NCI-H1092 (cell line): ENCODE measurements around the gene DPYSL3.
"Not testable (repeated sequence)": the region's sequence is repeated elsewhere in the genome, so short reads cannot be mapped to it uniquely, and the experiment has no call there.

Experiments used
- DNase-seq: peaks from one replicate; lab custom pipeline; 2025; lab: John Stamatoyannopoulos, UW

The DPYSL3 gene

GRCh38 chr5:147509710-147510651, at the start of gene DPYSL3:
Gene DPYSL3, minus strand, starts transcription at chr5:147510068. Its CDS starts 210 bp downstream, at chr5:147509858.
- DNase-seq, result peak; percentile 64

DNA sequence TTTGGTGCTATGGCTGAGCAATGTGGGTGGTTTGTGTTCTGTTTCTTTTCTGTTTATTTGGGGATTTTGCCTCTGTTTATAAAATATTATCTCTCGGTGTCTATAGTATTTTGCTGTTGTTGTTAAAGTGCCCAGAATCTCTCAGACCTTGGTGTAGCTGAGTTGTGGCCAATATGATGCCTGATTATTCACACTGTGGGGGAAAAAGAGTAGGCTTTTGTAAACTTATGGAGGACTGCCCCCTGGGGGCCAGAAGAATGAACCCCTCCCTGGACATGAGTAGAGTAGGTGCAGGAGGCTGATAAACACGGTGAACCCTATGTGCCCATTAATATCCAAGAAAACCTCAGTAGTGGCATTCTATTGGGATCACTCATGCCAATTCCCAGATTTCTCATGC, 49.0 kb upstream of the DPYSL3 start:
- DNase-seq, result peak; percentile 12

- DNase-seq, result no peak
These were observed 48.2 kb upstream of the DPYSL3 start for GRCh38 chr5:147557876-147558745.

DNA sequence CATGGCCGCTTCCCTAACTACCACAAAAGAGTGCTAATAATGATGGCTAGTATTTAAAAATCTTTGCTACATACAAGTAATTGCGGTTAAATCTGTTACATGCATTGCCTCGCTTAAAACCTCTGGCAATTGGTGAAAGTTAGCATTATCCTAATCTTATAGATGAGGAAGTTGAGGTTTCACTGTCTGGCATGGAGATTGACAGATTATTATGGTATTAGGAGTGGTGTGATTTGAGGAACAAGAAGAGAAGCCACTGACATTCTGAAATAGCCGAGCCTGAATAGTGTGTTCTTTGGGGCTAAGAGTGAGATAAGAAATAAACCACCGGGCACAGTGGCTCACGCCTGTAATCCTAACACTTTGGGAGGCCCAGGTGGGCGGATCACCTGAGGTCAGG, 45.3 kb upstream of the DPYSL3 start:
- no peak for DNase-seq

DNA sequence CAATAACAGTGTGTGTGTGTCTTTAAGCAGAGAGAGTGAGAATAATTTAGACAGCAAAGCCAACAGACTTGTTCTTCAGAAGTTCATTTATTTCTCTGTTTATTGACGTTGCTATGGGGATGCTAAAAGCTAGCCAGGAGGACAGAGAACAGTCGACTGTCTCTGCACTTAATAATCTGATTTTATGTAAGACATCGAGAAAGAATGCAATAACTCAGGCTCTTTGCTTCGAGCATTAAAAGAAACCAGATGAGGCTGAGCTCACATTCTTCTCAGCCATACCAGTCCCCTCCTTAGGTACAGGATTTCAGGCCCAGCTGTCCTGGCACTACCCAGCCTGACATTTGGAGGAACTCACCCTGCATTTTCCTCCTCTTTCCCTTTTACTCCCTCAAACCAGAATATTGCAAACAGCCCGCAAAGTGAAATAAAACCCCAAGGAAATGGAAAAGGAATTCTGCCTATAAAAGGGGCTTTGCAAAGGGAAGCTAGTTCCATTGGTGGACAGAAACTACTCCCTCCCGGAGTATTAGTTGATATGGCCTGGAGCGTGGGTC, 44.5 kb upstream of the DPYSL3 start:
- DNase-seq, result no peak

DNA sequence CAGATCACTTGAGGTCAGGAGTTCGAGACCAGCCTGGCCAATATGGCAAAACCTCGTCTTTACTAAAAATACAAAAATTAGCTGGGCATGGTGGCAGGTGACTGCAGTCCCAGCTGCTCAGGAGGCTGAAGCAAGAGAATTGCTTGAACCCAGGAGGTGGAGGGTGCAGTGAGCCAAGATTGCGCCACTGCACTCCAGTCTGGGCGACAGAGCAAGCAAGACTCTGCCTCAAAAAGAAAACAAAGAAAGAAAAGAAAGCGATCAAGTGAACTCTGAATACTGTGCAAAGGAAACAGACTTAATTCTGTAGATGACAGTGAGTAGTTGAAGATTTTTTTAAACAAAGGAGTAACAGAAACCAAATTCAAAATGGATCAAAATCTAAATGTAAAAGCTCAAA, 43.9 kb upstream of the DPYSL3 start:
- DNase-seq, result not testable (repeated sequence)

DNA sequence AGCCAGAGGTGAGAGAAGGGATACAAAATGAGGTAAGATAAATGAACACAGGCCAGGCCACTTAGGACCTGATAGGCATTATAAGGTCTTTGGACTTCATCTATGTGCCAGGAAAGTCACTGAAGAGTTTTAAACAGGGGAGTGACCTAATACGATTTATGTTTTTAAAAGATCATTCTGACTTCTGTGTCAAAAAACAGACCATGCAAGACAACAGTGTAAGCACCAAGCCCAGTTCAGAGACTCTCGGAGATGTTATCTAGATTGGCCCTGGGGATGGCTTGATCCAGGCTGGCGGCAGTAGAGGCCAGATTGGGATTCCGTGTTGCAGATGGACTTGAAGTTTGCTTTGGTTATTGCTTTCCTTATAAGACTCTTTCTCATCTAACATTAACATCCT, 43.0 kb upstream of the DPYSL3 start:
- no peak for DNase-seq

GRCh38 chr5:147551677-147552076, 41.8 kb upstream of the DPYSL3 start:
- DNase-seq, result no peak

DNA sequence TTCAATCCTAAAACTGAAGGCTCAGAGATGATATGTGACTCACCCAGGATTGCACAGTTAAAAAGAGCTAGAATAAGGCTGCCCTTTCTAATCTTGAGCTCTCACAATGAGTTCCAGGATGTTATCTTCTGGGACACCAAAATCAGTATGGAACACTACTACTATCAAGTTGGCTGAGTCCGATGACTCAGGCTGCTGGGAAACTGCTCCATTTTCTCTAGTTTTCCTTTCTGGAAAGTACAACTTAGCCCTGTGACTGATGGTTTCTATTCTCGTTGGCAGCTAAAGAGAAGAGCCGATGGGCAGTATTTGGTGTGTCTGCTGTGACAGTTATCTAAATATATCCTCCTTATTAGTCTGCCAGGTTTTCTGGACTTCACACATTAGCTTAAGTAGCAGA, 37.9 kb upstream of the DPYSL3 start:
- DNase-seq, result no peak

DNA sequence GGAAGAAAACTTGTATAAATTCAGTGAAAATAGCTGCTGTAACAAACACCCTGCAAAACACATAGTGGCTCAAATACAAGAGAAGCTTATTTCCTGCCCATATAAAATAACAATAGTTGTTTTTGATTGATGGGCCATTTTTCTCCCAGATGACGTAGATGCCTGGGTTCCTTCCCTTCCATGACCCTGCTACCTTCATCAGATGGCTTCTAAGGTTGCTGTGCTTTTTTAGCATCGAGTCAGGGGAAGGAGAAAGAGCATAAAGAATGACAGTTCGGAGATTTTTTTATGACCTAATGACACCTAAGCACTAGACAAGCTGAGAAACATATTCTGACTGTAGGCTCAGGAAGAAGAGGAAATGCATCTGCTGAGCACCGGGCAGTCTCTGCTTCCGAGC, 34.7 kb upstream of the DPYSL3 start:
- no peak for DNase-seq

DNA sequence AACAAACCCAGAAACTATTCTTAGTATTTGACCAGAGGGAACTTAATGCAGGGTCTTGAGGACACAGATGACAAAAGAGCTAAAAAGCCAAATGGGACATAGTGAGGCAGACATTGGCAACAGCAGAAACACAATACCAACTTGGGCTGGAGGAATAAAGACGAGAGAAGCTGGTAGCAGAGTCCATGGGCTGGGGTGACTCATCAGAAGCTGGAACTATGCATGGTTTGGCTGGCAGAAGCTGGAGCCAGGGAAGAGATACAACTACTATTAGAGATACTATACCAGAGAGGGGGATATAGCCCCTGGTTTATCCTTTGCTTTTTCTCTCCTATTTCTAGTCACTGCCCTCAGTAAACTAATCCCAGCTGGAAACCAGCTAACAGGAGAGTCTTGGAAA, 29.2 kb upstream of the DPYSL3 start:
- DNase-seq, result no peak

GRCh38 chr5:147538236-147538635, 28.4 kb upstream of the DPYSL3 start:
- DNase-seq, result no peak

- DNase-seq, result no peak
These were observed 24.5 kb upstream of the DPYSL3 start for GRCh38 chr5:147534172-147534951.

- DNase-seq, result no peak
These were observed 22.3 kb upstream of the DPYSL3 start for GRCh38 chr5:147532156-147532555.

DNA sequence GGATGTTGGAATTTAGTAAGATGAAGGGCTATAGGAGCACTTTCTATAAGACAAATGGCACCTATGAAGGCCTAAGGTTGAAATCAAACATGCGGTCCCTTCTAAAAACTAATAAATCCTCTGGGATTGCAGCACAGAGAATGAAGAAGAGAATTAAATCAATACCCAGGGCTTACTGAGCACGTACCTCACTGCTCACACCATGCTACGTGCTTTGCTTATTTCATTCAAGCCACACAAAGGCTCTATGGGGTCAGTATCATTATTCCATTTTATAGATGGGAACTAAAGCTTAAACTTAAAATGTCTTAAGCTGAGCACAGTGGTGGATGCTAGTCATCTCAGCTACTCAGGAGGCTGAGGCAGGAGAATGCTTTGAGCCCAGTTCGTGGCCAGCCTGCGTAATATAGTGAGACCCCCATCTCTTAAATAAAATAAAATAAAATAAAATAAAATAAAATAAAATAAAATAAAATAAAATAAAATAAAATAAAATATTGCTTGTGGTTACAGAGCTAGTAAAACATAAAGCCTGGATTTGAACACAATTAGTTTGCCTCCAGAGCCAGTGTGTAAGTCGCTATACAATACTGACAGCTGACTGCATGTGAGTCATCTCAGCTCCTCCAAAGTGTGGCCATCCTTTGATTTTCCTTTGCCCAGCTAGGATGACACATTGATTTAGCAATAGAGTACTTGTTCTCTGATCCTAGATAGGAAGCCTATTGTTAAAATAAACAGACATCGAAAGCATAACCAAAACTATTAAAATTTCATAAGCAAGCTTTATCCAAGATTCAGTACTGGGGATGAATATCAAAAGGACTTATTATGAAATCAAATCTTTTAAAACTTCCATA, 20.9 kb upstream of the DPYSL3 start:
- no peak for DNase-seq

- DNase-seq, result no peak
These were observed 13.2 kb upstream of the DPYSL3 start for GRCh38 chr5:147523069-147523468.

DNA sequence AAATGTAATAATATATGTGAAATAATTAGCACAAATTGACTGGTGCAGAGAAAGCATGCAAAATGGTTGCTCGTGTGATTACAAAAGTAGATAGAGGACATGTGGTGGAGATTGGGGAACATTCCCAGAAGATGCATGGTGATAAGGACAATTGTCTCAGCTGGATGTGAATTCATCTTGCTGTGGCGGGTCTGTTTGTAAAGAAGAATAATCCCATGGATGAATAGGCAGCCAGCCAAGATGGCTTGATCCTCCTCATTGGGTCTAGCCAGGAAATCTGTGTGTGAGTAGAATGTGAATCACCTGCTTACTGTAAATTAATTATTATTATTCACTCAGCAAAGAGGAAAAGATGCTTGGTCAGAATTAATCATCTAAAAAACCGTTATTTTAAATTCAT, 12.6 kb upstream of the DPYSL3 start:
- DNase-seq, result no peak

- no peak for DNase-seq
These were observed 10.6 kb upstream of the DPYSL3 start for GRCh38 chr5:147520450-147520849.

GRCh38 chr5:147519380-147519779, 9.5 kb upstream of the DPYSL3 start:
- no peak for DNase-seq

DNA sequence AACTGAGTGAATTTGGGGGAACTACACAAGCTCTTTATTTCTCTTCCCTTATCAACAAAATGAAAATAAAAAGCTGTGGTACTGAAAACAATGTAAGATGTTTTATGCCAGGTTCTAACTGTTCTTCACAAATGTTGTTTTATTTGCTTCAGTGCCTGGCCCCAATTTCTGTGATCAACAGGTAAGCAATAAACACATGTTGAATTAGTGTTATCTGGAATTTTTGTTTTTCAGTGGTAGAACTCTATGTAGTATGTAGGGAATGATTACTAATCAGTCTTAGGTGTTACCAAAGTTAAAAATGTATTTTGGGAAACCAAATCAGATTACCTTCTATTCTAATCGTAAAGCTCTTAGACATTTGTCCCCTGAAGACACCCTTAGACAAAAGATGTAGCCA, 7.5 kb upstream of the DPYSL3 start:
- DNase-seq, result no peak

GRCh38 chr5:147515269-147515668, 5.4 kb upstream of the DPYSL3 start:
- DNase-seq, result no peak
